ENCODE results near the gene RGPD8. TPM values are rescaled to one million over a fixed set of nuclear protein-coding genes. Genes with fewer than 3 reads are reported as not detected.

RGPD8 gene
- total RNA-seq, 2 experiments from 2014 or later = 13.5 to 13.6 TPM

Other genes starting within 250 kb of the RGPD8 start
- 10 to 100 TPM; 16.7 to 22.1 TPM for gene ZC3H8, start 178.6 kb downstream of the RGPD8 start, total RNA-seq
- 10 to 100 TPM; 16.9 to 17.6 TPM for gene ZC3H6, start 158.0 kb downstream of the RGPD8 start, total RNA-seq
- 10 to 100 TPM; 29.2 to 29.6 TPM for gene TTL, start 48.5 kb upstream of the RGPD8 start, total RNA-seq
- gene POLR1B, start 108.8 kb upstream of the RGPD8 start, total RNA-seq = 10 to 100 TPM; 54.1 to 55.9 TPM
- 10 to 100 TPM; 34.8 to 37.5 TPM for gene CHCHD5, start 151.0 kb upstream of the RGPD8 start, total RNA-seq
- gene SLC20A1, start 212.3 kb upstream of the RGPD8 start, total RNA-seq = 10 to 100 TPM; 52.7 to 52.8 TPM